ENCODE measurements around the gene SLC38A3. TPM values are rescaled to one million over a fixed set of nuclear protein-coding genes. Genes with fewer than 3 reads are reported as not detected.

The SLC38A3 gene
- total and polyA plus RNA-seq, 2 donors (not counting 3 experiments of a cell fraction or from before 2014, with no cell fraction given), result 0.60 to 1.1 TPM

GRCh38 chr3:50222169-50222528 lies 17.1 kb downstream of the SLC38A3 start:
- Histone ChIP-seq H3K4me1 (ENCODE audit: control insufficient read depth, extremely low read depth, insufficient read depth, low read length) (peaks cover 7% of the 10 kb centered on the region), H2AFZ (ENCODE audit: low read depth, low read length) (no peak overlapping the region), H3K9me3 (replicated peaks; ENCODE audit: control insufficient read depth, insufficient read depth, low read length) (no peaks in the 10 kb centered on the region), H3K9me1 (replicated peaks; ENCODE audit: control insufficient read depth, extremely low read depth, insufficient read depth, low read length) (no peaks in the 10 kb centered on the region), H3K36me3 (ENCODE audit: control insufficient read depth in 2 of 2, extremely low read depth in 1 of 2, insufficient read depth in 2 of 2, low read length in 2 of 2) (no peaks in the 10 kb centered on the region), H3K27ac (ENCODE audit: insufficient read depth, low read depth, low read length) (no peak overlapping the region), H3K4me3 (replicated peaks in 1 of 3; ENCODE audit: insufficient read depth in 1 of 3, low read depth in 1 of 3, low read length in 3 of 3) (no peak overlapping the region), H3K27me3 (ENCODE audit: control insufficient read depth in 2 of 2, insufficient read depth in 2 of 2, low read length in 2 of 2) (no peaks in the 10 kb centered on the region), H3K4me2 (ENCODE audit: insufficient read depth, low read length) (no peak overlapping the region), H3K9ac (replicated peaks; ENCODE audit: extremely low read depth, insufficient read depth, low read length) (no peak overlapping the region), H4K20me1 (replicated peaks; ENCODE audit: control insufficient read depth, extremely low read depth, insufficient read depth, low read length) (no peaks in the 10 kb centered on the region), H3K79me2 (ENCODE audit: control insufficient read depth, insufficient read depth, low read length) (no peaks in the 10 kb centered on the region)
- FAIRE-seq, result no peak
- TF ChIP-seq JUN (IDR thresholded peaks at IDR 0.05; ENCODE audit: borderline replicate concordance, insufficient read depth, insufficient read length, low read depth), result no peak
- no peak for TF ChIP-seq EZH2 (IDR thresholded peaks at IDR 0.05; ENCODE audit: borderline replicate concordance, low read depth, low read length, severe bottlenecking)
- TF ChIP-seq FOS (IDR thresholded peaks at IDR 0.05; ENCODE audit: borderline replicate concordance, insufficient read depth, low read length), result no peak
- no peak for TF ChIP-seq MYC (IDR thresholded peaks at IDR 0.05; ENCODE audit: low read depth, low read length)
- no peak for TF ChIP-seq POLR2AphosphoS5 (IDR thresholded peaks at IDR 0.05; ENCODE audit: insufficient read depth, low read depth, low read length)
- no peak for TF ChIP-seq CTCF (IDR thresholded peaks at IDR 0.05; ENCODE audit: extremely low read depth in 1 of 2, insufficient read depth in 1 of 2, low read depth in 1 of 2, low read length in 2 of 2)
- no peak for TF ChIP-seq POLR2A (IDR thresholded peaks at IDR 0.05; ENCODE audit: low read depth, low read length)
- TF ChIP-seq MAX (IDR thresholded peaks at IDR 0.05; ENCODE audit: insufficient read depth, insufficient read length), result no peak
- TF ChIP-seq GATA2 (IDR thresholded peaks at IDR 0.05; ENCODE audit: insufficient read depth, insufficient read length, low read depth, low read length), result no peak
- intact Hi-C loops (cut with micrococcal nuclease), result no loop called here
- dilution Hi-C loops (cut with MboI; ENCODE audit: extremely low pct_ligation_motif_present, low sequenced_read_pairs), result no loop called here
- no TSS peak for BruUV-seq (replicated peaks)
- ChIA-PET CTCF (interaction anchor here (0.8 to 10.5 kb wide), 5 partner anchors 19 to 38 kb away, joined by 3 to 314 read pairs (median 3); partner anchors contain the start of gene GNAT1), POLR2A (no interaction called here)
- no peak for DNase-seq (ENCODE audit: low read depth, low spot score)
